Right atrium auricular region (tissue), 2 donors: ENCODE measurements around the gene VAMP8. TPM values are rescaled to one million over a fixed set of nuclear protein-coding genes. Genes with fewer than 3 reads are reported as not detected.

Experiments used
- DNase-seq: peaks from one replicate; pipeline ENCODE4 v3.0.0-alpha.2; 2019; ENCODE audit warnings: low spot score
- H3K27ac ChIP-seq, 2 donors: fragments of 200-600 bp; sonication (generic); 1 replicate in 1 of 2; 2 replicates in 1 of 2; pipeline ENCODE4 v1.5.1; 2016 to 2019
- H3K27me3 ChIP-seq, 2 donors: fragments of 200-600 bp; sonication (generic); one replicate each; pipeline versions ENCODE4 v1.5.1 to v1.6.0; 2017 to 2019
- H3K36me3 ChIP-seq: fragments of 200-600 bp; sonication (generic); one replicate; pipeline ENCODE4 v1.5.1; 2016
- H3K4me1 ChIP-seq, 2 donors: fragments of 200-600 bp; sonication (generic); one replicate each; pipeline versions ENCODE4 v1.5.1 to v1.6.0; 2017 to 2019
- H3K4me3 ChIP-seq, 2 donors: fragments of 200-600 bp; sonication (generic); 1 replicate in 1 of 2; 2 replicates in 1 of 2; pipeline ENCODE4 v1.5.1; 2017 to 2019; ENCODE audit warnings: mild to moderate bottlenecking in 1 of 2, moderate library complexity in 1 of 2
- H3K9me3 ChIP-seq, 2 donors: fragments of 200-600 bp; sonication (generic); one replicate each; pipeline ENCODE4 v1.5.1; 2019
- total RNA-seq, 2 donors: library from RNA; depleted of rRNA; stranded (reverse); fragments of >200 nt; gene quantifications; one replicate each; pipeline ENCODE4 v1.1.0, GENCODE V29; 2016
- TF ChIP-seq, protein P1 (sequence below), 2 donors: fragments of 200-600 bp; sonication (generic); IDR thresholded peaks; one replicate each; pipeline ENCODE4 v1.5.1; 2019; ENCODE audit warnings: antibody characterized with exemption in 2 of 2

The VAMP8 gene
- total RNA-seq, 2 donors from 2014 or later = 11.9 to 26.1 TPM

DNA sequence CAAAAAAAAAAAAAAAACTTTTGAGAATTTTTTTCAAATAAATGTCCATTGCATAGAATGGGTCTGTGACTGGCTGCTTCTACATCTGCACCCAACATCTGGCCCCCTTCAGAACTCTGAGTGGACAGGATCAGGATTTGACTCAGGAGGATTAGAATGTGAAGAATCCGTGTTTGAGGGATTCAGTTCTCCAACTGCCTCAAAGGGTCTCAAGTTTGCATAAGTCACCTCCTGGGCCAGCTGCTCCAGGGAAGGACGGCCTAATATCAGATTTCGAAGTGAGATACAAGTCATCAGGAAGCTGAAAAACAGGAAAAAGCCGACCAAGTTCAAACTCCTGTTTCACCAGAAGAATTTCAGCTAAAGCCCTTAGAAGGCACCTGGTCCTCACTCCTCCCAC, 27.6 kb upstream of the VAMP8 start:
- no peak overlapping the region for H3K4me3 ChIP-seq
- TF ChIP-seq, protein P1, sequence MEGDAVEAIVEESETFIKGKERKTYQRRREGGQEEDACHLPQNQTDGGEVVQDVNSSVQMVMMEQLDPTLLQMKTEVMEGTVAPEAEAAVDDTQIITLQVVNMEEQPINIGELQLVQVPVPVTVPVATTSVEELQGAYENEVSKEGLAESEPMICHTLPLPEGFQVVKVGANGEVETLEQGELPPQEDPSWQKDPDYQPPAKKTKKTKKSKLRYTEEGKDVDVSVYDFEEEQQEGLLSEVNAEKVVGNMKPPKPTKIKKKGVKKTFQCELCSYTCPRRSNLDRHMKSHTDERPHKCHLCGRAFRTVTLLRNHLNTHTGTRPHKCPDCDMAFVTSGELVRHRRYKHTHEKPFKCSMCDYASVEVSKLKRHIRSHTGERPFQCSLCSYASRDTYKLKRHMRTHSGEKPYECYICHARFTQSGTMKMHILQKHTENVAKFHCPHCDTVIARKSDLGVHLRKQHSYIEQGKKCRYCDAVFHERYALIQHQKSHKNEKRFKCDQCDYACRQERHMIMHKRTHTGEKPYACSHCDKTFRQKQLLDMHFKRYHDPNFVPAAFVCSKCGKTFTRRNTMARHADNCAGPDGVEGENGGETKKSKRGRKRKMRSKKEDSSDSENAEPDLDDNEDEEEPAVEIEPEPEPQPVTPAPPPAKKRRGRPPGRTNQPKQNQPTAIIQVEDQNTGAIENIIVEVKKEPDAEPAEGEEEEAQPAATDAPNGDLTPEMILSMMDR (IDR thresholded peaks at IDR 0.05) = no peak
- no peaks in the 10 kb centered on the region for H3K9me3 ChIP-seq
- H3K27ac ChIP-seq = no peak overlapping the region
- DNase-seq = no peak
- no peaks in the 10 kb centered on the region for H3K27me3 ChIP-seq
- no peaks in the 10 kb centered on the region for H3K4me1 ChIP-seq
- H3K36me3 ChIP-seq = peaks cover 73% of the 10 kb centered on the region

DNA sequence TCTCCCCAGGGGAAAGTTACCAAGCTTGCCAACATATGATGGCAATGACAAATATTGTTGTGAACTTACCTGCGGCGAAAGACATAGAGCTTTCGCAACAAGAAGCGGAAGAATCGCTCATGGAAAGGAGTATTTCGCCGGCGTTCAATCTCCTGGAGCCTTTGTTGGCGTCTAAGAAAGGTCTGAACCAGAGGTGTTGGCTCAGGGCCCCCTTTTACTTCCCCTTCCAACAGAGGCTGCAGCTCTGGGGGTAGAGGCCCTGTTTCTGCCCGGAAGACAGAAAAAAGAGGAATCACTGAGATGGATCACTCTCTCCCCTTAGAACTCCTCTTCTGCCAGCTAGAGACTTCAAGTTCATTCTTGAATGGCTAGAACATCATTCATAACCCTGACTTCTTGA, 26.9 kb upstream of the VAMP8 start:
- TF ChIP-seq, protein P1 (IDR thresholded peaks at IDR 0.05) = no peak
- Histone ChIP-seq H3K4me1 (no peaks in the 10 kb centered on the region), H3K36me3 (peaks cover 73% of the 10 kb centered on the region), H3K9me3 (no peaks in the 10 kb centered on the region), H3K4me3 (no peak overlapping the region), H3K27ac (no peak overlapping the region), H3K27me3 (no peaks in the 10 kb centered on the region)
- no peak for DNase-seq

DNA sequence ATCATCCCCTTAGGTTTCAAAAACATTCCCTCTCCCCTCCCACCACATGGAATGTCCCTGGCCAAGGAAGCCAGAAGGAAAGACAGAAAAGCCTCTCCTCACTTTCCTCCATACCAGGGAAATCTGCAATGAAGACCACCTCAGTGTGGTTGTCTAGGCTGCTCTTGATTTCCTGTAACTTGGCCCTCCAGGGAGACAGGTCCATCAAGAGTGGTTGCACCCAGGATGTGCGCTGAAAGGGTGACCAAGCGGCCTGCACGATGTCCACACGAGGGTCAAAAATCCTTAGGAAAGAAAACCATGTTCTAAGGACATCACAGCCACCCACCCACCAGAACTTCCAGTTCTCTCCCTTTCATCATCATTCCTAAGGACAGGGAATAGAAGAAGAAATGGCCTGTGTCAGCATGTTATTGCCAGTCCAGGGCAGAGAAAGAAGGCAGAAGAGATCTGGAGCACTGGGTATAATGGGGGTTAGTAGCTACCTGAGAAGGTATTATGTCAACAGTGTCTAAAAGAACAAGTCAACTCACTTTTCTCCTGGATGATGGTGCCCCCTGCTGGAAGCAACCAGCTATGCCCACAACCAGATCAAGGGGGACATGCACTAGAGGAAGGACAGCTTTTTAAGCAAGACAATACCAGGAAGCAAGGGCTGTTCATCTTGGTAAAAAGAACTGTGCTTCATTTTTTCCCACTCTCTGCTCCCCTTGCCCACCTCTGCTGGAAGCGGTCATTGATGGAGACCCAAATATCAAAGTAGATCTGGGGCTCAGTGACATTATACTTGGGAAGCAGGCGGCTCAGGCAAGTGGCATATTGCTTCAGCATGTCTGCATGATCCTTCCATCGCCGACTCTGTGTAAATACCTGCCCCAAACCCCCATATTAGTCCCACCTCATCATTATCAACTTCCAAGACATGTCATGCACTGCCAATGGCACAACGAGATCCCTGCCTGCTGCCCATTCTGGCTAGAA, 25.4 kb upstream of the VAMP8 start:
- peaks cover 65% of the 10 kb centered on the region for H3K36me3 ChIP-seq
- DNase-seq = peak; percentile 89

DNA sequence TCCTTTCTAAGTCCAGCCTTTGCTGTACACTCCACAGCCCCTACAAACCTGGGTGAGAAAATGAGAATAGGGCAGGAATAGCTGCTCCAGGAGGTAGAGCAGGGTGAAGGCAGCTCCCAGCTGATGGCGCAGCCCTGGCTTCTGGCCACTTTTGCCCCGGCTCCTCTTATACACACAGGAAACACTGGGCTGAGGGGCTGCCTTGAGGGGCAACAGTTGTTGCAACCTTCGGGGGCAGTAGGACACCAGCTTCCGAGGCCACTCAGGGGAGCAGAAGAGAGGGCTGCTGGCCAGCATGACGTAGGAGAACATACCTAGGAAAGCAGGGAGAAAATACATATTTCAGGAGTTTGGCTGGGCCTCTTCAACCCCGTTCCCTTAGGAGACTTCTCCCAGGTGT, 24.2 kb upstream of the VAMP8 start:
- H3K4me1 ChIP-seq = no peaks in the 10 kb centered on the region
- no peak overlapping the region for H3K27ac ChIP-seq
- peaks cover 60% of the 10 kb centered on the region for H3K36me3 ChIP-seq
- no peak overlapping the region for H3K4me3 ChIP-seq
- no peaks in the 10 kb centered on the region for H3K9me3 ChIP-seq
- H3K27me3 ChIP-seq = no peaks in the 10 kb centered on the region
- TF ChIP-seq, protein P1 (IDR thresholded peaks at IDR 0.05) = no peak
- no peak for DNase-seq

More for the DNA sequence above, 25.4 kb upstream of the VAMP8 start:
- H3K4me1 ChIP-seq = no peaks in the 10 kb centered on the region
- no peaks in the 10 kb centered on the region for H3K27me3 ChIP-seq
- TF ChIP-seq, protein P1 (IDR thresholded peaks at IDR 0.05) = peak; percentile 70 to 91
- no peaks in the 10 kb centered on the region for H3K9me3 ChIP-seq
- no peak overlapping the region for H3K4me3 ChIP-seq
- H3K27ac ChIP-seq = no peak overlapping the region

DNA sequence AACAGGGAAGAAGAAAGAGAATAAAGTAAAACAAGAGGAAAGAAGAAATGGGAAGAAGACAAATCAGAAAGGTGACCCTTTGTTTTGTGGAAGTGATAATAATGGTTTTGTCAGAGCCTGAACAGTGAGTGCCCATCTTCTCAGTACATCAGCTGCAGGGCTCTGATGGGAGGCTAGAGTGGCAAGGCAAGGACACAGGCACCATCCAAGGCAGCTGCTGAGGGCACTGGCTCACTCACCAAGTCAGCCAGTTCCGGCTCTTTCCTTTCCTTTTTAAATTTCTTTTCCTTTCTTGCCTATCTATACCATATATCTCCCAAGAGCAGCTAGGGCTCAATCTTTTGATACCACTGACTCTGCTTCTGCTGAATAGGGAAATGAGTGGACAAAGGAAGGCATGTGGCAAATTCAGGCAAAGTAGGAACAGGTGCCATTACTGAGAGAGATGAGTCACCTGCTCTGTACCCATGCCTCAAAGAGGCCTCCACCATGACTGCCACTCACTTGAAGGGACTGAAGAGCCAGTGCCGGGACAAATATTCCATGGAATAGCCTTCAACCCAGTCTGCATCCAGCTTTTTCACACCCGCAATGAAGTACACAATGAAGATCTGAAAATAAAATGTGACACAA, 22.3 kb upstream of the VAMP8 start:
- DNase-seq = no peak
- Histone ChIP-seq H3K27ac (no peak overlapping the region), H3K4me3 (no peak overlapping the region), H3K9me3 (no peaks in the 10 kb centered on the region), H3K27me3 (no peaks in the 10 kb centered on the region), H3K4me1 (peaks cover 0 to 4% of the 10 kb centered on the region in 2 donors), H3K36me3 (peaks cover 52% of the 10 kb centered on the region)
- TF ChIP-seq, protein P1 (IDR thresholded peaks at IDR 0.05) = no peak
